ENCODE measurements around the gene STX10.

GRCh38 chr19:13100031-13100588, 50.1 kb downstream of the STX10 start:
- TF ChIP-seq, protein P1, sequence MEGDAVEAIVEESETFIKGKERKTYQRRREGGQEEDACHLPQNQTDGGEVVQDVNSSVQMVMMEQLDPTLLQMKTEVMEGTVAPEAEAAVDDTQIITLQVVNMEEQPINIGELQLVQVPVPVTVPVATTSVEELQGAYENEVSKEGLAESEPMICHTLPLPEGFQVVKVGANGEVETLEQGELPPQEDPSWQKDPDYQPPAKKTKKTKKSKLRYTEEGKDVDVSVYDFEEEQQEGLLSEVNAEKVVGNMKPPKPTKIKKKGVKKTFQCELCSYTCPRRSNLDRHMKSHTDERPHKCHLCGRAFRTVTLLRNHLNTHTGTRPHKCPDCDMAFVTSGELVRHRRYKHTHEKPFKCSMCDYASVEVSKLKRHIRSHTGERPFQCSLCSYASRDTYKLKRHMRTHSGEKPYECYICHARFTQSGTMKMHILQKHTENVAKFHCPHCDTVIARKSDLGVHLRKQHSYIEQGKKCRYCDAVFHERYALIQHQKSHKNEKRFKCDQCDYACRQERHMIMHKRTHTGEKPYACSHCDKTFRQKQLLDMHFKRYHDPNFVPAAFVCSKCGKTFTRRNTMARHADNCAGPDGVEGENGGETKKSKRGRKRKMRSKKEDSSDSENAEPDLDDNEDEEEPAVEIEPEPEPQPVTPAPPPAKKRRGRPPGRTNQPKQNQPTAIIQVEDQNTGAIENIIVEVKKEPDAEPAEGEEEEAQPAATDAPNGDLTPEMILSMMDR (conservative IDR thresholded peaks at IDR 0.05; ENCODE audit: low read depth, low read length): no peak
- TF ChIP-seq EZH2 (IDR thresholded peaks at IDR 0.05; ENCODE audit: borderline replicate concordance, low read depth, low read length, poor library complexity, severe bottlenecking): no peak

Data from A673 (cell line).